Calu3 (cell line): Measurements from ENCODE around the gene COX4I1. TPM values are rescaled to one million over a fixed set of nuclear protein-coding genes. Genes with fewer than 3 reads are reported as not detected.

ENCODE experiments used
- BruUV-seq: library from RNA; stranded (reverse); fragments of 400-500 nt; replicated peaks from 2 replicates; lab custom pipeline; 2021; lab: Mats Ljungman, UMichigan
- CTCF ChIA-PET: fragments of 300-600 bp; sonication (Branson Sonifier 250); formaldehyde crosslinking; loops from one replicate; lab custom pipeline; 2022; ENCODE audit warnings: antibody characterized with exemption; lab: Charles Lee
- DNase-seq: peaks from one replicate; pipeline ENCODE4 v3.0.0; 2022
- H3K27ac Mint-ChIP-seq: one replicate; pipeline ENCODE4 v1.8.0; 2022; ENCODE audit warnings: mixed read lengths; ENCODE audit not compliant: unreplicated experiment
- H3K27me3 Mint-ChIP-seq: one replicate; pipeline ENCODE4 v1.8.0; 2022; ENCODE audit warnings: mixed read lengths; ENCODE audit not compliant: unreplicated experiment
- H3K36me3 Mint-ChIP-seq: one replicate; pipeline ENCODE4 v1.8.0; 2022; ENCODE audit warnings: mild to moderate bottlenecking, moderate library complexity, mixed read lengths; ENCODE audit not compliant: insufficient read depth, unreplicated experiment
- H3K4me1 Mint-ChIP-seq: one replicate; pipeline ENCODE4 v1.8.0; 2022; ENCODE audit warnings: mild to moderate bottlenecking, low read depth, mixed read lengths; ENCODE audit not compliant: unreplicated experiment
- H3K4me3 Mint-ChIP-seq: one replicate; pipeline ENCODE4 v1.8.0; 2022; ENCODE audit warnings: mild to moderate bottlenecking, low read depth, moderate library complexity, mixed read lengths; ENCODE audit not compliant: unreplicated experiment
- H3K9me3 Mint-ChIP-seq: one replicate; pipeline ENCODE4 v1.8.0; 2022; ENCODE audit warnings: low read depth, mixed read lengths; ENCODE audit not compliant: unreplicated experiment
- CTCF ChIP-seq: fragments of 200-600 bp; IDR thresholded peaks from one replicate; pipeline ENCODE4 v1.8.0; 2022; ENCODE audit warnings: antibody characterized with exemption; ENCODE audit not compliant: unreplicated experiment
- intact Hi-C: fragments of 100-400 bp; cut with micrococcal nuclease; formaldehyde crosslinking; loops from one replicate; pipeline ENCODE4 v1.10.0; 2022; ENCODE audit not compliant: unreplicated experiment
- total RNA-seq: library from RNA; stranded (reverse); gene quantifications from 2 replicates; pipeline ENCODE4 v1.2.3, GENCODE V29; 2022

Gene COX4I1
- total RNA-seq, 1 experiment from 2014 or later: 639 TPM

GRCh38 chr16:85856079-85856478 is 56.6 kb downstream of the COX4I1 start:
- H3K36me3 Mint-ChIP-seq: no peaks in the 10 kb centered on the region
- no peak for TF ChIP-seq CTCF
- H3K27me3 Mint-ChIP-seq: peaks cover 65% of the 10 kb centered on the region
- intact Hi-C loops: no loop called here
- CTCF ChIA-PET: no interaction called here
- no TSS peak for BruUV-seq
- no peak for DNase-seq
- peaks cover 4% of the 10 kb centered on the region for H3K4me1 Mint-ChIP-seq
- peaks cover 3% of the 10 kb centered on the region for H3K9me3 Mint-ChIP-seq
- no peak overlapping the region for H3K4me3 Mint-ChIP-seq
- no peak overlapping the region for H3K27ac Mint-ChIP-seq

GRCh38 chr16:85856585-85856984 is 57.1 kb downstream of the COX4I1 start:
- no peaks in the 10 kb centered on the region for H3K36me3 Mint-ChIP-seq
- CTCF ChIA-PET: no interaction called here
- H3K27ac Mint-ChIP-seq: no peak overlapping the region
- no peaks in the 10 kb centered on the region for H3K4me1 Mint-ChIP-seq
- H3K27me3 Mint-ChIP-seq: peaks cover 60% of the 10 kb centered on the region
- no peak for DNase-seq
- H3K4me3 Mint-ChIP-seq: no peak overlapping the region
- intact Hi-C loops: no loop called here
- peaks cover 3% of the 10 kb centered on the region for H3K9me3 Mint-ChIP-seq
- no TSS peak for BruUV-seq
- TF ChIP-seq CTCF: no peak

Other genes starting within 250 kb of the COX4I1 start
- 45.3 and 46.2 TPM in 2 replicates for gene GSE1, start 186.4 kb upstream of the COX4I1 start, total RNA-seq
- gene GINS2, start 110.7 kb upstream of the COX4I1 start, total RNA-seq: 19.7 and 25.2 TPM in 2 replicates
- 2.2 and 3.4 TPM in 2 replicates for gene C16orf74, start 48.6 kb upstream of the COX4I1 start, total RNA-seq
- 61.5 and 62.7 TPM in 2 replicates for gene EMC8, start 151 bp upstream of the COX4I1 start, total RNA-seq
- 5.0 and 10.5 TPM in 2 replicates for gene IRF8, start 99.5 kb downstream of the COX4I1 start, total RNA-seq